ENCODE results near the gene CD276. TPM values are rescaled to one million over a fixed set of nuclear protein-coding genes. Genes with fewer than 3 reads are reported as not detected.

Gene CD276
- total RNA-seq, 2 experiments from 2014 or later = not detected

DNA sequence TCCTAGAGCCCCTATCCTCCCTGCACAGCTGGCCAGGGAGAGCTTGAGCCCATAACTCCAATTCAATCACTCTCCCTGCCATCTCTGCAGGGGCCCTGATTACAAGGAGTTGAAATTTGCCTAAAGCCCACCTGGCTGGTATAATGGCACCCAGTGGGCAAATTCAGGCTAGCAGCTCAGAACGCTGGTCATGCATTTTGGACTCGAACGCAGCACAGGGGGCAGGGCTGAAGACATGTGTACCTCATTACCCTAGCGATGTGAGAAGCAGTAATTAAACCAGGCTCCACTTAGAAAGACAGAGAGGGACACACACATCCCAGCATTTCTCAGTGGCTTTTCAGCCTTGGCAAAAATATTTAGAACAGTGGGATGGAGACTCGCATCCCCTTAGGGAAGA, 65.8 kb downstream of the CD276 start:
- TF ChIP-seq, protein P1, sequence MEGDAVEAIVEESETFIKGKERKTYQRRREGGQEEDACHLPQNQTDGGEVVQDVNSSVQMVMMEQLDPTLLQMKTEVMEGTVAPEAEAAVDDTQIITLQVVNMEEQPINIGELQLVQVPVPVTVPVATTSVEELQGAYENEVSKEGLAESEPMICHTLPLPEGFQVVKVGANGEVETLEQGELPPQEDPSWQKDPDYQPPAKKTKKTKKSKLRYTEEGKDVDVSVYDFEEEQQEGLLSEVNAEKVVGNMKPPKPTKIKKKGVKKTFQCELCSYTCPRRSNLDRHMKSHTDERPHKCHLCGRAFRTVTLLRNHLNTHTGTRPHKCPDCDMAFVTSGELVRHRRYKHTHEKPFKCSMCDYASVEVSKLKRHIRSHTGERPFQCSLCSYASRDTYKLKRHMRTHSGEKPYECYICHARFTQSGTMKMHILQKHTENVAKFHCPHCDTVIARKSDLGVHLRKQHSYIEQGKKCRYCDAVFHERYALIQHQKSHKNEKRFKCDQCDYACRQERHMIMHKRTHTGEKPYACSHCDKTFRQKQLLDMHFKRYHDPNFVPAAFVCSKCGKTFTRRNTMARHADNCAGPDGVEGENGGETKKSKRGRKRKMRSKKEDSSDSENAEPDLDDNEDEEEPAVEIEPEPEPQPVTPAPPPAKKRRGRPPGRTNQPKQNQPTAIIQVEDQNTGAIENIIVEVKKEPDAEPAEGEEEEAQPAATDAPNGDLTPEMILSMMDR (conservative IDR thresholded peaks at IDR 0.05; ENCODE audit: low read length) = no peak
- TF ChIP-seq EZH2phosphoT487 (IDR thresholded peaks at IDR 0.05; ENCODE audit: borderline replicate concordance, low read depth, low read length) = no peak
- H3K9me3 ChIP-seq (ENCODE audit: low read length) = no peaks in the 10 kb centered on the region
- no peaks in the 10 kb centered on the region for H3K36me3 ChIP-seq (ENCODE audit: insufficient read depth, low read length)
- ChIA-PET CTCF (ENCODE audit: unreplicated experiment) (no interaction called here), POLR2A (no interaction called here)
- H3K27ac ChIP-seq (ENCODE audit: low read depth, low read length, poor library complexity, severe bottlenecking) = no peak overlapping the region
- no peaks in the 10 kb centered on the region for H3K4me1 ChIP-seq (ENCODE audit: insufficient read depth, low read length, poor library complexity, severe bottlenecking)
- H3K4me2 ChIP-seq (ENCODE audit: low read length) = no peak overlapping the region
- H4K20me1 ChIP-seq (ENCODE audit: insufficient read depth, low read length) = no peaks in the 10 kb centered on the region
- no peak for DNase-seq (ENCODE audit: low spot score)
- no TSS peak for BruUV-seq (replicated peaks)
- no peaks in the 10 kb centered on the region for H3K79me2 ChIP-seq (ENCODE audit: insufficient read depth, low read depth, low read length)
- H2AFZ ChIP-seq (ENCODE audit: low read length) = no peak overlapping the region
- H3K9me2 ChIP-seq (ENCODE audit: insufficient read depth, low read length) = no peaks in the 10 kb centered on the region
- no peak overlapping the region for H3K4me3 ChIP-seq (ENCODE audit: low read depth, low read length, poor library complexity, severe bottlenecking)
- intact Hi-C loops (cut with micrococcal nuclease; ENCODE audit: unreplicated experiment) = no loop called here

GRCh38 chr15:73750438-73750837, 66.3 kb downstream of the CD276 start:
- H3K36me3 ChIP-seq (ENCODE audit: insufficient read depth, low read length) = no peaks in the 10 kb centered on the region
- no peak for TF ChIP-seq EZH2phosphoT487 (IDR thresholded peaks at IDR 0.05; ENCODE audit: borderline replicate concordance, low read depth, low read length)
- TF ChIP-seq, protein P1 (conservative IDR thresholded peaks at IDR 0.05; ENCODE audit: low read length) = no peak
- no peaks in the 10 kb centered on the region for H3K79me2 ChIP-seq (ENCODE audit: insufficient read depth, low read depth, low read length)
- CTCF ChIA-PET (ENCODE audit: unreplicated experiment) = no interaction called here
- POLR2A ChIA-PET = no interaction called here
- no peak overlapping the region for H2AFZ ChIP-seq (ENCODE audit: low read length)
- BruUV-seq (replicated peaks) = no TSS peak
- H3K9me3 ChIP-seq (ENCODE audit: low read length) = no peaks in the 10 kb centered on the region
- intact Hi-C loops (cut with micrococcal nuclease; ENCODE audit: unreplicated experiment) = no loop called here
- H3K4me3 ChIP-seq (ENCODE audit: low read depth, low read length, poor library complexity, severe bottlenecking) = no peak overlapping the region
- no peak overlapping the region for H3K27ac ChIP-seq (ENCODE audit: low read depth, low read length, poor library complexity, severe bottlenecking)
- DNase-seq (ENCODE audit: low spot score) = no peak
- no peaks in the 10 kb centered on the region for H4K20me1 ChIP-seq (ENCODE audit: insufficient read depth, low read length)
- H3K4me2 ChIP-seq (ENCODE audit: low read length) = no peak overlapping the region
- no peaks in the 10 kb centered on the region for H3K4me1 ChIP-seq (ENCODE audit: insufficient read depth, low read length, poor library complexity, severe bottlenecking)
- H3K9me2 ChIP-seq (ENCODE audit: insufficient read depth, low read length) = no peaks in the 10 kb centered on the region

- DNase-seq (ENCODE audit: low spot score) = no peak
- H3K79me2 ChIP-seq (ENCODE audit: insufficient read depth, low read depth, low read length) = no peaks in the 10 kb centered on the region
- no peak for TF ChIP-seq EZH2phosphoT487 (IDR thresholded peaks at IDR 0.05; ENCODE audit: borderline replicate concordance, low read depth, low read length)
- TF ChIP-seq, protein P1 (conservative IDR thresholded peaks at IDR 0.05; ENCODE audit: low read length) = no peak
- no peak overlapping the region for H3K27ac ChIP-seq (ENCODE audit: low read depth, low read length, poor library complexity, severe bottlenecking)
- no peaks in the 10 kb centered on the region for H4K20me1 ChIP-seq (ENCODE audit: insufficient read depth, low read length)
- POLR2A ChIA-PET = no interaction called here
- CTCF ChIA-PET (ENCODE audit: unreplicated experiment) = no interaction called here
- no peaks in the 10 kb centered on the region for H3K9me3 ChIP-seq (ENCODE audit: low read length)
- intact Hi-C loops (cut with micrococcal nuclease; ENCODE audit: unreplicated experiment) = no loop called here
- no peak overlapping the region for H3K4me2 ChIP-seq (ENCODE audit: low read length)
- no peaks in the 10 kb centered on the region for H3K9me2 ChIP-seq (ENCODE audit: insufficient read depth, low read length)
- H3K4me3 ChIP-seq (ENCODE audit: low read depth, low read length, poor library complexity, severe bottlenecking) = no peak overlapping the region
- H3K4me1 ChIP-seq (ENCODE audit: insufficient read depth, low read length, poor library complexity, severe bottlenecking) = no peaks in the 10 kb centered on the region
- no peak overlapping the region for H2AFZ ChIP-seq (ENCODE audit: low read length)
- BruUV-seq (replicated peaks) = no TSS peak
- H3K36me3 ChIP-seq (ENCODE audit: insufficient read depth, low read length) = no peaks in the 10 kb centered on the region
Measured at GRCh38 chr15:73750951-73751350, 66.8 kb downstream of the CD276 start.

Data from OCI-LY7 (cell line).